IMR-90 (cell line): ENCODE measurements around the gene TOM1. TPM values are rescaled to one million over a fixed set of nuclear protein-coding genes. Genes with fewer than 3 reads are reported as not detected.
A peak's percentile ranks its signal among the peaks of the same experiment; 100 is the strongest.

Experiments used
- ATAC-seq: fragments of 200-7000 bp; cut with Tn5 transposase; 2 replicates; pipeline ENCODE4 v1.9.1; 2020; ENCODE audit warnings: low read depth, mild to moderate bottlenecking, moderate library complexity
- BruUV-seq: library from RNA; stranded (reverse); fragments of 400-500 nt; replicated peaks from 2 replicates; lab custom pipeline; 2021; lab: Mats Ljungman, UMichigan
- CTCF ChIA-PET: fragments of 300-600 bp; formaldehyde crosslinking; extraction: SDS; loops from one replicate; lab custom pipeline; 2021; ENCODE audit warnings: antibody characterized with exemption; lab: Yijun Ruan, JAX
- POLR2A ChIA-PET: fragments of 300-600 bp; sonication (Branson Sonifier 250); formaldehyde crosslinking; loops from one replicate; lab custom pipeline; 2022; ENCODE audit warnings: antibody characterized with exemption; ENCODE audit not compliant: unreplicated experiment; lab: Charles Lee
- DNase-seq: peaks from one replicate; pipeline ENCODE4 v3.0.0; 2013
- H2AFZ ChIP-seq: replicated peaks from 2 replicates; pipeline ENCODE3; 2013; ENCODE audit warnings: low read length, mild to moderate bottlenecking; ENCODE audit not compliant: poor library complexity
- H2AK5ac ChIP-seq: 2 replicates; pipeline ENCODE4 v1.6.1; 2013; ENCODE audit warnings: low read depth, low read length, inconsistent platforms
- H2AK9ac ChIP-seq: replicated peaks from 2 replicates; pipeline ENCODE3; 2013; ENCODE audit warnings: mild to moderate bottlenecking, low read depth, low read length, moderate library complexity; ENCODE audit not compliant: poor library complexity
- H2BK120ac ChIP-seq: 2 replicates; pipeline ENCODE4 v1.6.1; 2013; ENCODE audit warnings: low read depth, low read length, inconsistent platforms
- H2BK15ac ChIP-seq: 3 replicates; pipeline ENCODE4 v1.6.1; 2013; ENCODE audit warnings: low read depth, low read length, inconsistent platforms
- H2BK20ac ChIP-seq: 2 replicates; pipeline ENCODE4 v1.6.1; 2013; ENCODE audit warnings: low read depth, mild to moderate bottlenecking, inconsistent platforms, low read length, moderate library complexity
- H2BK5ac ChIP-seq: 2 replicates; pipeline ENCODE4 v1.6.1; 2013; ENCODE audit warnings: mild to moderate bottlenecking, low read depth, low read length, inconsistent platforms; ENCODE audit not compliant: poor library complexity, severe bottlenecking
- H3K14ac ChIP-seq: replicated peaks from 2 replicates; pipeline ENCODE4 v1.6.1; 2013; ENCODE audit warnings: low read depth, low read length, inconsistent platforms
- H3K18ac ChIP-seq: 2 replicates; pipeline ENCODE4 v1.6.1; 2013; ENCODE audit warnings: low read depth, low read length, control low read depth
- H3K23ac ChIP-seq: 2 replicates; pipeline ENCODE4 v1.6.1; 2013; ENCODE audit warnings: low read depth, low read length, inconsistent platforms
- H3K27ac ChIP-seq: 2 replicates; pipeline ENCODE4 v1.5.1; 2013; ENCODE audit warnings: mild to moderate bottlenecking, control low read depth, low read length; ENCODE audit not compliant: insufficient read depth
- H3K27me3 ChIP-seq: 2 replicates; pipeline ENCODE4 v1.6.1; 2013; ENCODE audit warnings: low read length; ENCODE audit not compliant: control insufficient read depth, insufficient read depth
- H3K36me3 ChIP-seq: 2 replicates; pipeline ENCODE4 v1.6.1; 2013; ENCODE audit warnings: low read length, mixed read lengths; ENCODE audit not compliant: control insufficient read depth, insufficient read depth
- H3K4ac ChIP-seq: 2 replicates; pipeline ENCODE4 v1.6.1; 2013; ENCODE audit warnings: low read depth, low read length, inconsistent platforms
- H3K4me1 ChIP-seq: 2 replicates; pipeline ENCODE4 v1.6.1; 2013; ENCODE audit warnings: low read length, mixed read lengths; ENCODE audit not compliant: control insufficient read depth, insufficient read depth
- H3K4me2 ChIP-seq: 2 replicates; pipeline ENCODE4 v1.6.1; 2013; ENCODE audit warnings: low read depth, mild to moderate bottlenecking, control low read depth, low read length, moderate library complexity
- H3K4me3 ChIP-seq: 2 replicates; pipeline ENCODE4 v1.5.1; 2013; ENCODE audit warnings: low read depth, mild to moderate bottlenecking, control low read depth, low read length, moderate library complexity; ENCODE audit not compliant: insufficient read depth
- H3K56ac ChIP-seq: 2 replicates; pipeline ENCODE4 v1.6.1; 2013; ENCODE audit warnings: low read length, inconsistent platforms; ENCODE audit not compliant: insufficient read depth; ENCODE audit errors: extremely low read depth
- H3K79me1 ChIP-seq, 2 experiments: 2 replicates each; pipeline ENCODE4 v1.6.1; 2013; ENCODE audit warnings: low read length in 2 of 2, inconsistent platforms in 1 of 2, low read depth in 1 of 2
- H3K9ac ChIP-seq: 2 replicates; pipeline ENCODE4 v1.6.1; 2013; ENCODE audit warnings: low read depth, low read length, control low read depth
- H3K9me1 ChIP-seq: 2 replicates; pipeline ENCODE4 v1.6.1; 2013; ENCODE audit warnings: low read length, inconsistent platforms; ENCODE audit not compliant: insufficient read depth
- H3K9me3 ChIP-seq: 2 replicates; pipeline ENCODE4 v1.6.1; 2013; ENCODE audit warnings: low read length; ENCODE audit not compliant: control insufficient read depth, insufficient read depth
- H4K20me1 ChIP-seq: 2 replicates; pipeline ENCODE4 v1.6.1; 2013; ENCODE audit warnings: low read length, inconsistent platforms; ENCODE audit not compliant: insufficient read depth
- H4K5ac ChIP-seq: 2 replicates; pipeline ENCODE4 v1.6.1; 2013; ENCODE audit warnings: mild to moderate bottlenecking, low read depth, low read length, control low read depth
- H4K8ac ChIP-seq, 2 experiments: 2 replicates each; pipeline ENCODE4 v1.6.1; 2013; ENCODE audit warnings: low read depth in 2 of 2, low read length in 2 of 2, control low read depth in 1 of 2, inconsistent platforms in 1 of 2
- H4K91ac ChIP-seq: 2 replicates; pipeline ENCODE4 v1.6.1; 2013; ENCODE audit warnings: low read depth, low read length, inconsistent platforms; ENCODE audit not compliant: insufficient read depth
- BHLHE40 ChIP-seq: fragments of 150-350 bp; IDR thresholded peaks from 2 replicates; pipeline ENCODE4 v1.6.1; 2016; ENCODE audit warnings: mild to moderate bottlenecking, low read depth, low read length
- MAFK ChIP-seq: IDR thresholded peaks from 2 replicates; pipeline ENCODE4 v1.6.1; 2012; ENCODE audit warnings: low read depth, low read length, improper control_type of control experiment
- RCOR1 ChIP-seq: IDR thresholded peaks from 2 replicates; pipeline ENCODE4 v1.6.1; 2012; ENCODE audit warnings: mild to moderate bottlenecking, low read length, improper control_type of control experiment; ENCODE audit not compliant: insufficient replicate concordance
- WGBS, 2 experiments: methylation state at CpG; one replicate each; pipeline versions ENCODE4 v1.1.5 to v1.1.7; 2013; ENCODE audit warnings: missing lambda C conversion rate in 2 of 2; ENCODE audit not compliant: insufficient read length in 1 of 2; ENCODE audit errors: extremely low coverage in 2 of 2; 5-methylcytosine and 5-hydroxymethylcytosine counted together
- dilution Hi-C: fragments of 300-500 bp; cut with HindIII; formaldehyde crosslinking; loops from one replicate; pipeline ENCODE4 v1.14.3; 2018; ENCODE audit warnings: low sequenced_read_pairs; ENCODE audit not compliant: unreplicated experiment
- in situ Hi-C: fragments of 300-500 bp; cut with MboI; formaldehyde crosslinking; loops from 3 replicates; pipeline ENCODE4 v1.14.3; 2019; ENCODE audit warnings: low sequenced_read_pairs, inconsistent platforms, mixed read lengths
- intact Hi-C: fragments of 100-400 bp; cut with micrococcal nuclease; formaldehyde crosslinking; loops from 2 replicates; pipeline ENCODE4 v1.10.0; 2022
- polyA plus RNA-seq, 3 experiments: library from polyadenylated mRNA; depleted of rRNA; stranded (reverse); fragments of >200 nt; gene quantifications; 2 replicates each; pipeline ENCODE4 v1.2.3, GENCODE V29; 2012; ENCODE audit warnings: low replicate concordance in 1 of 3
- total RNA-seq: library from RNA; depleted of rRNA; stranded (reverse); fragments of >200 nt; gene quantifications from 2 replicates; pipeline ENCODE4 v1.2.3, GENCODE V29; 2012
- TF ChIP-seq, protein P1 (sequence below): conservative IDR thresholded peaks from 2 replicates; pipeline ENCODE4 v1.5.1; 2012; ENCODE audit warnings: mild to moderate bottlenecking, low read depth, low read length, improper control_type of control experiment

Gene TOM1
- total and polyA plus RNA-seq, 2 of the 4 experiments (the other 2 are of a cell fraction), result 38.0 to 46.4 TPM

DNA sequence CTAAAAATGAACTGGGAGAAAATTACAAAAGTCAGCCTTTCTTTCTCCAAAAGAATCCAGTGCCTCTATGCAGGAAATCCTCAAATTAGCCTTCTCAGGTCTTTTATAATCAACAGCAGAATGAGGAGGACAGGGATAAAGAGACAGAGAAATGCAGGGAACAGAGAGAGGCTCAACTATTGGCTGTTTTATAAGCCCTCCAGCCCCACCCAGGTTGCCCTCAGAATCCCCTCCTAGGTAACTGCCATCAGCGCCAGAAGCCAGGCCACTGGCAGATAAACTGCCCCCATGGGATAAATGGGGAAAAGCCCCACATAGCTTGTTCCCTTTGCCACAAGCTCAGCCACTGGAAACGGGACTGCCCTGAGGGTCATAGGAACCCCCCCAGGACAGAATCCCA is 70.3 kb downstream of the TOM1 start:
- peaks cover 1% of the 10 kb centered on the region; the same call in 1 of the 2 replicates for H3K9me1 ChIP-seq
- no peak for ATAC-seq
- DNase-seq, result no peak
- dilution Hi-C loops, result no loop called here
- BruUV-seq, result no TSS peak
- in situ Hi-C loops, result no loop called here
- H3K4me2 ChIP-seq, result no peak overlapping the region
- H3K23ac ChIP-seq, result no peak overlapping the region
- intact Hi-C loops, result no loop called here
- peak overlapping the region; percentile 20; the same call in 1 of the 2 replicates for H2BK120ac ChIP-seq
- H3K9ac ChIP-seq, result no peak overlapping the region
- no peaks in the 10 kb centered on the region for H3K79me1 ChIP-seq
- no peak overlapping the region for H3K18ac ChIP-seq
- no peaks in the 10 kb centered on the region for H3K36me3 ChIP-seq
- POLR2A ChIA-PET, result no interaction called here
- peak overlapping the region; percentile 88; the same call in 1 of the 3 replicates for H2BK15ac ChIP-seq
- no peak overlapping the region for H2AK9ac ChIP-seq
- H3K27ac ChIP-seq, result no peak overlapping the region
- no peak overlapping the region for H2BK5ac ChIP-seq
- H3K9me3 ChIP-seq, result no peaks in the 10 kb centered on the region
- no peak overlapping the region for H2AFZ ChIP-seq
- peak overlapping the region in 1 of 2 experiments; percentile 9; a peak in 1 of 4 replicates for H4K8ac ChIP-seq
- H3K4me3 ChIP-seq, result no peak overlapping the region
- no peak overlapping the region for H3K56ac ChIP-seq
- no peak overlapping the region for H4K5ac ChIP-seq
- no peak for TF ChIP-seq MAFK
- no peak for TF ChIP-seq RCOR1
- TF ChIP-seq BHLHE40, result no peak
- TF ChIP-seq, protein P1, sequence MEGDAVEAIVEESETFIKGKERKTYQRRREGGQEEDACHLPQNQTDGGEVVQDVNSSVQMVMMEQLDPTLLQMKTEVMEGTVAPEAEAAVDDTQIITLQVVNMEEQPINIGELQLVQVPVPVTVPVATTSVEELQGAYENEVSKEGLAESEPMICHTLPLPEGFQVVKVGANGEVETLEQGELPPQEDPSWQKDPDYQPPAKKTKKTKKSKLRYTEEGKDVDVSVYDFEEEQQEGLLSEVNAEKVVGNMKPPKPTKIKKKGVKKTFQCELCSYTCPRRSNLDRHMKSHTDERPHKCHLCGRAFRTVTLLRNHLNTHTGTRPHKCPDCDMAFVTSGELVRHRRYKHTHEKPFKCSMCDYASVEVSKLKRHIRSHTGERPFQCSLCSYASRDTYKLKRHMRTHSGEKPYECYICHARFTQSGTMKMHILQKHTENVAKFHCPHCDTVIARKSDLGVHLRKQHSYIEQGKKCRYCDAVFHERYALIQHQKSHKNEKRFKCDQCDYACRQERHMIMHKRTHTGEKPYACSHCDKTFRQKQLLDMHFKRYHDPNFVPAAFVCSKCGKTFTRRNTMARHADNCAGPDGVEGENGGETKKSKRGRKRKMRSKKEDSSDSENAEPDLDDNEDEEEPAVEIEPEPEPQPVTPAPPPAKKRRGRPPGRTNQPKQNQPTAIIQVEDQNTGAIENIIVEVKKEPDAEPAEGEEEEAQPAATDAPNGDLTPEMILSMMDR, result no peak
- H4K20me1 ChIP-seq, result no peaks in the 10 kb centered on the region
- H4K91ac ChIP-seq, result no peak overlapping the region; the same call in 1 of the 2 replicates
- peak overlapping the region; percentile 66; the same call in 1 of the 2 replicates for H2BK20ac ChIP-seq
- CTCF ChIA-PET, result interaction anchor here (0.9 kb wide), 1 partner anchor 11 kb away, joined by 4 read pairs; the partner anchor contains the start of gene HMOX1
- H3K4ac ChIP-seq, result no peak overlapping the region
- WGBS, 2 experiments, result 100% methylated on average over 1 of the region's 2 CpGs; no CpG with 5 or more reads in 1 of the 2 experiments
- H3K14ac ChIP-seq, result no peak overlapping the region
- no peaks in the 10 kb centered on the region for H3K27me3 ChIP-seq
- peaks cover 8% of the 10 kb centered on the region for H3K4me1 ChIP-seq
- no peak overlapping the region for H2AK5ac ChIP-seq
